Lower leg skin (tissue), 3 donors: ENCODE results near the gene KRTAP10-3.

Source experiments
- POLR2A ChIP-seq, 2 donors: fragments of 450-650 bp; IDR thresholded peaks; one replicate each; pipeline ENCODE4 v1.6.1; 2016 to 2017; ENCODE audit warnings: antibody characterized with exemption in 2 of 2, mild to moderate bottlenecking in 1 of 2, moderate library complexity in 1 of 2
- TF ChIP-seq, protein P1 (sequence below), 3 donors: fragments of 450-650 bp; IDR thresholded peaks; one replicate each; pipeline ENCODE4 v1.5.1; 2016; ENCODE audit warnings: antibody characterized with exemption in 3 of 3, mild to moderate bottlenecking in 3 of 3, moderate library complexity in 2 of 3

DNA sequence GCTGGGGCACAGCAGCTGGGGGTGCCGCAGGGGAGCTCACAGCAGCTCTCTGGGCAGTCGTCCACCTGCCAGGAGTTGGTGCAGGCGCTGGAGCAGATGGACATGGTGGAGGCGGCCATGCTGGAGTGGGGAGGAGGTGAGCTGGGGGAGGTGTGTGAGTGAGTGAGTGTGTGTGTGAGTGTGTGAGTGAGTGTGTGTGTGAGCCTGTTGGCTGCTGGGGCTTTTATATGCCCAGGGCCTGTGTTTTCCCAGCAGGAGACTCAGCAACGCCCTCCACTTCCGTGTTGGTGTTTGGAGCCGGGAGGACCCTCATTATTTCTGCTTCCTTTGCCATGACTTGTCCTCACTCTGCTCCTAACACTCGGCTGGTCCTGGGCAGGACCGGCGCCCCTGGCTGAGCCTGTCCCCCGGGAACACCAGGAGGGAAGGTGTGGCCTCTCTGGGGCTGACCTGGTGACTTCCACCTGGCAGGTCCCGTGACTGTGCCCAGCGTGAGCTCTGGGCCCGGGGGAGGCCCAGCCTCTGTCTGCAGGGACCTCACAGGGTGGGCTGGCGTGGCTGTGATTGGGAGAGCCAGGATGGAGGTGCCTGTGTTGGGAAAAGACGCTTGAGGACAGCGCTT, 7.1 kb downstream of the KRTAP10-3 start, which contains the start of gene KRTAP10-2:
- TF ChIP-seq, protein P1, sequence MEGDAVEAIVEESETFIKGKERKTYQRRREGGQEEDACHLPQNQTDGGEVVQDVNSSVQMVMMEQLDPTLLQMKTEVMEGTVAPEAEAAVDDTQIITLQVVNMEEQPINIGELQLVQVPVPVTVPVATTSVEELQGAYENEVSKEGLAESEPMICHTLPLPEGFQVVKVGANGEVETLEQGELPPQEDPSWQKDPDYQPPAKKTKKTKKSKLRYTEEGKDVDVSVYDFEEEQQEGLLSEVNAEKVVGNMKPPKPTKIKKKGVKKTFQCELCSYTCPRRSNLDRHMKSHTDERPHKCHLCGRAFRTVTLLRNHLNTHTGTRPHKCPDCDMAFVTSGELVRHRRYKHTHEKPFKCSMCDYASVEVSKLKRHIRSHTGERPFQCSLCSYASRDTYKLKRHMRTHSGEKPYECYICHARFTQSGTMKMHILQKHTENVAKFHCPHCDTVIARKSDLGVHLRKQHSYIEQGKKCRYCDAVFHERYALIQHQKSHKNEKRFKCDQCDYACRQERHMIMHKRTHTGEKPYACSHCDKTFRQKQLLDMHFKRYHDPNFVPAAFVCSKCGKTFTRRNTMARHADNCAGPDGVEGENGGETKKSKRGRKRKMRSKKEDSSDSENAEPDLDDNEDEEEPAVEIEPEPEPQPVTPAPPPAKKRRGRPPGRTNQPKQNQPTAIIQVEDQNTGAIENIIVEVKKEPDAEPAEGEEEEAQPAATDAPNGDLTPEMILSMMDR (IDR thresholded peaks at IDR 0.05) = no peak
- TF ChIP-seq POLR2A (IDR thresholded peaks at IDR 0.05) = no peak
